Ovary (tissue), 9 donors: Measurements from ENCODE around the gene PDE6H. TPM values are rescaled to one million over a fixed set of nuclear protein-coding genes. Genes with fewer than 3 reads are reported as not detected.

ENCODE experiments used
- DNase-seq, 5 donors: peaks; one replicate each; pipeline ENCODE4 v3.0.0-alpha.2; 2019 to 2020
- H3K27ac ChIP-seq, 2 donors: fragments of 200-600 bp; one replicate each; pipeline versions ENCODE4 v1.5.1 to v1.8.0; 2019 to 2022
- H3K27me3 ChIP-seq: fragments of 200-600 bp; one replicate; pipeline ENCODE4 v1.8.0; 2022
- H3K36me3 ChIP-seq: fragments of 200-600 bp; sonication (generic); one replicate; pipeline ENCODE4 v1.5.1; 2019
- H3K4me1 ChIP-seq: one replicate; pipeline ENCODE4 v1.8.1; 2013; ENCODE audit warnings: mild to moderate bottlenecking, moderate library complexity; ENCODE audit not compliant: insufficient read depth
- H3K4me3 ChIP-seq: fragments of 200-600 bp; sonication (generic); one replicate; pipeline ENCODE4 v1.5.1; 2017
- H3K9me3 ChIP-seq, 2 donors: fragments of 200-600 bp in 1 of 2; sonication (generic) in 1 of 2; one replicate each; pipeline versions ENCODE4 v1.5.1 to v1.8.1; 2013 to 2019; ENCODE audit warnings: mild to moderate bottlenecking in 1 of 2, moderate library complexity in 1 of 2
- EP300 ChIP-seq: sonication (generic); formaldehyde crosslinking; IDR thresholded peaks from one replicate; pipeline ENCODE4 v1.6.1; 2017; ENCODE audit warnings: antibody characterized with exemption
- POLR2A ChIP-seq: fragments of 450-650 bp; IDR thresholded peaks from one replicate; pipeline ENCODE4 v1.6.1; 2017; ENCODE audit warnings: antibody characterized with exemption, mild to moderate bottlenecking, moderate library complexity
- WGBS, 3 donors: extraction: QIAGEN DNeasy Blood & Tissue Kit in 1 of 3; methylation state at CpG; one replicate each; pipeline versions ENCODE4 v1.1.5 to v1.1.7; 2013 to 2017; 5-methylcytosine and 5-hydroxymethylcytosine counted together
- intact Hi-C, 4 donors: fragments of 100-400 bp; cut with DNase I; formaldehyde crosslinking; loops; one replicate each; pipeline versions ENCODE4 v1.11.0 to v1.15.1; 2022 to 2023
- polyA plus RNA-seq, 2 donors: library from polyadenylated mRNA; stranded (reverse); fragments of 200-250 nt in 1 of 2; fragments of 350-450 nt in 1 of 2; fragmentation: Illumina TruSeq in 1 of 2; extraction: RNeasy Lipid Tissue Mini Kit (QIAGEN cat#74804) in 1 of 2; gene quantifications; one replicate each; pipeline ENCODE4 v1.2.3, GENCODE V29; 2013 to 2014
- total RNA-seq, 7 donors: library from RNA; depleted of rRNA in 2 of 7; stranded (reverse); fragments of >200 nt in 2 of 7; fragmentation: NEBNext Ultra II Directional in 3 of 7; extraction: Animal tissue kit (Norgen Biotek cat#: 25700) in 3 of 7; gene quantifications; one replicate each; pipeline versions ENCODE4 v1.1.0 to v1.2.4, GENCODE V29; 2016 to 2023
- TF ChIP-seq, protein P1 (sequence below), 3 donors: fragments of 450-650 bp in 2 of 3; fragments of 200-600 bp in 1 of 3; IDR thresholded peaks; one replicate each; pipeline versions ENCODE4 v1.5.1 to v1.8.0; 2016 to 2022; ENCODE audit warnings: antibody characterized with exemption in 3 of 3, mild to moderate bottlenecking in 1 of 3
- donor health status: DM: no; HTN: no; CAD: no; lungs with moderate emphysema.
- donor health status: DM: no; HTN: no; CAD: no.
- donor health status: Bipolar disorder and iron deficiency.
- donor health status: DM: yes; HTN: yes; CAD: no.
- donor health status: DM: no; HTN: no; CAD: no.
- donor health status: DM: yes; HTN: yes; CAD: no.

Gene PDE6H
- total and polyA plus RNA-seq, 9 donors = not detected

DNA sequence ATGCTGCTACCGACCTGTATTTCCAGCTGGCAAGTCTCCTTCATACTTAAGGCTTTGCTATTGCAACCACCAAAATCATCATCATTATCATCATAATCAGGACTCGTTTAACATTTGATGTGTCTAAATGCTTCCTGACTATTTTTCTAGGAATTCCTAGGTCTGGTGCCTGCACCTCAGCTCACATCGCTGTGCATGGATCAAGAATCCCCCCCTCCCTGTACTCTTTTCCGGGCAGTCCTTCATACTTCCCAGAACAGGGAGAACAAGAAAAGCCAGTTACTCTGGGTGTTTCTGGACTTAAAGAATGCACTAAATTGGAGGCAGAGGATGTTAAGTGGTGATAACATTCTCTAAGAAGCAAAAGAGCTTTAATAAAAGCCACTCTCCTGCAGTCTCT is 43.9 kb upstream of the PDE6H start:
- no peak for DNase-seq

DNA sequence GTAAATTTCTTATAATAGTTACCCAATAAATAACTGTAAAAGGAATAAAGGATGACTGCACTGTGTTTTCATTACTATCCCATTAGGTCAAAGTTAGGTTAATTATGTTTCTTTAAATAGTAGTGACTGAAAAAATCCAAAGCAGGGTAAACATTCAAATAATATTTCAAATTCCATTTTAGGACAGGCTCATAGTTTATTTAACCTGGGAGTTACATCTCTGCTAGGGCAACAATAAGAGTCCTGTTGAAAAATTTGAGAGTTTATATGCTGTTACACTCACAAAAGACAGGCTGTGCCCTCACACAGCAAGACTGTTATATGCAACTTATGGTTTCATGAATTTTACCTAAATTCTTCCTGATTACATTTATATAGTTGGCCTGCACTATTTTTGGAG is 42.5 kb upstream of the PDE6H start:
- DNase-seq = no peak
- no peak overlapping the region for H3K4me3 ChIP-seq
- no peak overlapping the region for H3K27ac ChIP-seq
- intact Hi-C loops = loop anchor here in 1 of 4 donors (10.0 kb wide), 1 partner anchor 55 kb away; no protein-coding TSS in a partner anchor
- H3K27me3 ChIP-seq = no peaks in the 10 kb centered on the region
- H3K36me3 ChIP-seq = no peaks in the 10 kb centered on the region
- no peaks in the 10 kb centered on the region for H3K9me3 ChIP-seq
- peaks cover 2% of the 10 kb centered on the region for H3K4me1 ChIP-seq
- TF ChIP-seq, protein P1, sequence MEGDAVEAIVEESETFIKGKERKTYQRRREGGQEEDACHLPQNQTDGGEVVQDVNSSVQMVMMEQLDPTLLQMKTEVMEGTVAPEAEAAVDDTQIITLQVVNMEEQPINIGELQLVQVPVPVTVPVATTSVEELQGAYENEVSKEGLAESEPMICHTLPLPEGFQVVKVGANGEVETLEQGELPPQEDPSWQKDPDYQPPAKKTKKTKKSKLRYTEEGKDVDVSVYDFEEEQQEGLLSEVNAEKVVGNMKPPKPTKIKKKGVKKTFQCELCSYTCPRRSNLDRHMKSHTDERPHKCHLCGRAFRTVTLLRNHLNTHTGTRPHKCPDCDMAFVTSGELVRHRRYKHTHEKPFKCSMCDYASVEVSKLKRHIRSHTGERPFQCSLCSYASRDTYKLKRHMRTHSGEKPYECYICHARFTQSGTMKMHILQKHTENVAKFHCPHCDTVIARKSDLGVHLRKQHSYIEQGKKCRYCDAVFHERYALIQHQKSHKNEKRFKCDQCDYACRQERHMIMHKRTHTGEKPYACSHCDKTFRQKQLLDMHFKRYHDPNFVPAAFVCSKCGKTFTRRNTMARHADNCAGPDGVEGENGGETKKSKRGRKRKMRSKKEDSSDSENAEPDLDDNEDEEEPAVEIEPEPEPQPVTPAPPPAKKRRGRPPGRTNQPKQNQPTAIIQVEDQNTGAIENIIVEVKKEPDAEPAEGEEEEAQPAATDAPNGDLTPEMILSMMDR (IDR thresholded peaks at IDR 0.05) = no peak
- TF ChIP-seq EP300 (no peak), POLR2A (no peak)

More for the DNA sequence above, 43.9 kb upstream of the PDE6H start:
- no peak overlapping the region for H3K27ac ChIP-seq
- H3K4me3 ChIP-seq = no peak overlapping the region
- intact Hi-C loops = no loop called here
- no peaks in the 10 kb centered on the region for H3K27me3 ChIP-seq
- H3K9me3 ChIP-seq = no peaks in the 10 kb centered on the region
- H3K4me1 ChIP-seq = peaks cover 2% of the 10 kb centered on the region
- WGBS, 3 donors = 3 to 8% (median 8%) methylated on average over 4 of the region's 4 CpGs
- TF ChIP-seq POLR2A = no peak
- TF ChIP-seq EP300 = no peak
- TF ChIP-seq, protein P1 (IDR thresholded peaks at IDR 0.05) = no peak
- no peaks in the 10 kb centered on the region for H3K36me3 ChIP-seq

- TF ChIP-seq, protein P1 (IDR thresholded peaks at IDR 0.05) = no peak
- TF ChIP-seq POLR2A = no peak
- no peak for TF ChIP-seq EP300
- no peaks in the 10 kb centered on the region for H3K27me3 ChIP-seq
- no peak overlapping the region for H3K27ac ChIP-seq
- H3K4me3 ChIP-seq = no peak overlapping the region
- H3K4me1 ChIP-seq = peaks cover 2% of the 10 kb centered on the region
- DNase-seq = no peak
- intact Hi-C loops = loop anchor here in 1 of 4 donors (10.0 kb wide), 1 partner anchor 53 kb away; no protein-coding TSS in a partner anchor
- no peaks in the 10 kb centered on the region for H3K9me3 ChIP-seq
- H3K36me3 ChIP-seq = no peaks in the 10 kb centered on the region
- WGBS, 3 donors = 80 to 89% (median 86%) methylated on average over 4 of the region's 4 CpGs
These were observed 41.5 kb upstream of the PDE6H start for GRCh38 chr12:14931359-14931758.

DNA sequence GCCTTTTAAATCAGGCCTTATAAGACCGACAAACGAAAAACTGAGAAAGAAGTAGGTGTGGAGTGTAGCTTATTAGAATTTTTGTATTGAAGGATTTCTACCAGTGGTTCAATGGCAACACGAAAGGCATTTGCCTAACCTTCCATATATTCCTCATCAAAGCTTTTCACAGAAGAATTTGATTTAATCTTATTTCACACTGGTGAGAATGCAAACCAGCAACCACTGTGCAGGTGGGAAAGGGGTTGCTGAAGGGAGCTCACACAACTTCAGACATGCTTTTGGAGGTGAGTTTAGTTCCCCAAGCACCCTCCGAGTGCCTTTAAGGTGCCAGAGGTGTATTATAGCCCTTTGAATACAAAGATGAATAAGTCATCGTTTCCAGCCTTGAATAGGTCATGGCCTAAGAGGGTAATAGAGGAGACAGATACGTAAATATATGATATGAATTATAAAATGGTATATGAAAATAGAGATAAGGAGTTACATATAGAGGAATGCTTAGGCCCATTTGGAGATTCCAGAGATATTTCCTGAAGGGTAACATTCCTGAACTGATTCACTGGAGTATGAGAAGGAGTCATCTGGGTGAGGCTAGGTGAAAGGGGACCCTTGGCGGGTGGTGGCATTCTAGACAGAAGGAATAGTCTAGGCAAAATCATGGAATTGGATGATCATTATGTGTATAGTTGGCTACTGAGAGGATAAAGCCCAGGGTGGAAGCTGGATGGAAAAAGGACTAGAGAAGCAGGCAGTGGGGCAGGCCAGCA is 40.9 kb upstream of the PDE6H start:
- DNase-seq = no peak

DNA sequence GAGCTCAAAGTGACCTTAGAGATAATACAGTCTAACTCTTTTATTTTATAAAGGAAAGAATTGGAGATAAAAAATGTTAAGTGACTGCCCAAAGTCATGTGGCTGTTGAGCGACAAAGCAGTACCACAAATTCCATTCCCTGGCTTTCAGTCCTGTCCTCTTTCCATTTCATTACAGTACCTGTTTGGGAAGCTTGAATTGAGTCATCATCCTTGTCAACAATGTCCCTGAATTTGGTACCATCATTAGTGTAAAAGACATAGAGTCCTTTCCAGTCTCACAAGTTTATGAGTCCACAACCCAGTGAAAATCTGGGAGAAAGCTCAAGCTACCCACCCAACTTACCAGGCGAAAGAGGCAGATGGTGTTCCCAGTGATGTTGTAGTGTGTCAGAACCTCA is 38.3 kb upstream of the PDE6H start:
- DNase-seq = no peak
- H3K4me3 ChIP-seq = no peak overlapping the region
- no peak for TF ChIP-seq POLR2A
- TF ChIP-seq EP300 = no peak
- TF ChIP-seq, protein P1 (IDR thresholded peaks at IDR 0.05) = no peak
- H3K27ac ChIP-seq = no peak overlapping the region
- 92 to 99% (median 98%) methylated on average over 2 of the region's 2 CpGs for WGBS, 3 donors
- no peaks in the 10 kb centered on the region for H3K9me3 ChIP-seq
- no peaks in the 10 kb centered on the region for H3K4me1 ChIP-seq
- H3K27me3 ChIP-seq = no peaks in the 10 kb centered on the region
- intact Hi-C loops = loop anchor here in 1 of 4 donors (10.0 kb wide), 1 partner anchor 50 kb away; no protein-coding TSS in a partner anchor
- H3K36me3 ChIP-seq = no peaks in the 10 kb centered on the region

More for the DNA sequence above, 40.9 kb upstream of the PDE6H start:
- no peak overlapping the region for H3K4me3 ChIP-seq
- no peak overlapping the region for H3K27ac ChIP-seq
- 94% methylated on average over 7 of the region's 7 CpGs for WGBS, 3 donors
- H3K9me3 ChIP-seq = no peaks in the 10 kb centered on the region
- intact Hi-C loops = loop anchor here in 1 of 4 donors (10.0 kb wide), 1 partner anchor 53 kb away; no protein-coding TSS in a partner anchor
- no peak for TF ChIP-seq EP300
- H3K27me3 ChIP-seq = no peaks in the 10 kb centered on the region
- H3K4me1 ChIP-seq = peaks cover 2% of the 10 kb centered on the region
- no peaks in the 10 kb centered on the region for H3K36me3 ChIP-seq
